Panc1 (cell line): Measurements from ENCODE around the gene NUPR1.

Experiments
- POLR2AphosphoS5 ChIP-seq: IDR thresholded peaks from 2 replicates; pipeline ENCODE4 v1.6.1; 2012; ENCODE audit warnings: mild to moderate bottlenecking, low read depth, low read length, moderate library complexity
- SIN3A ChIP-seq: IDR thresholded peaks from 2 replicates; pipeline ENCODE4 v1.6.1; 2012; ENCODE audit warnings: low read depth, mild to moderate bottlenecking, low read length, moderate library complexity, borderline replicate concordance; ENCODE audit not compliant: insufficient read depth
- TCF7L2 ChIP-seq: IDR thresholded peaks from 2 replicates; pipeline ENCODE4 v1.6.1; 2011; ENCODE audit warnings: mild to moderate bottlenecking, low read depth, low read length, inconsistent platforms
- TF ChIP-seq, protein P1 (sequence below), 2 experiments: IDR thresholded peaks; 2 replicates each; pipeline ENCODE4 v1.6.1; 2011 to 2012; ENCODE audit warnings: low read depth in 2 of 2, control low read depth in 1 of 2, low read length in 1 of 2, mild to moderate bottlenecking in 1 of 2, moderate library complexity in 1 of 2; ENCODE audit not compliant: insufficient read depth in 1 of 2
- TF ChIP-seq, protein P2 (sequence below): fragments of 450-650 bp; IDR thresholded peaks from 2 replicates; pipeline ENCODE4 v1.5.1; 2017; ENCODE audit warnings: mild to moderate bottlenecking

DNA sequence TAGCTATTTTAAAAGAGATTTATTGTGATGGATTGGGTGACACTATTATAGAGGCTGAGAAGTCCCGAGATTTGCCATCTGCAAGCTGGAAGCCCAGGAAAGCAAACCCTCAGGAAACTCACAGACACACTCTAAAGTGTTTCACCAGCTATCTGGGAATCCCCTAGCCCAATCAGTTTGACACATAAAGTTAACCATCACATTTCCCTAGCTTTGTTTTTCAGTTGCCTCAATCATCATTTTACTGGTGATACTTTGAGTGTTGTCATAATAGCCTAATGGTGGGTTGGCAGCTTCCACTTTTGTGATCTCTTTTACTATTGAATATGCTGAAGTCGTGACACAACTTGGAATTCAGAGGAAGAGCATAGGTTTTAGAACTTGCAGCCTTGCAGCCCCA lies 16.8 kb upstream of the NUPR1 start:
- TF ChIP-seq, protein P1, sequence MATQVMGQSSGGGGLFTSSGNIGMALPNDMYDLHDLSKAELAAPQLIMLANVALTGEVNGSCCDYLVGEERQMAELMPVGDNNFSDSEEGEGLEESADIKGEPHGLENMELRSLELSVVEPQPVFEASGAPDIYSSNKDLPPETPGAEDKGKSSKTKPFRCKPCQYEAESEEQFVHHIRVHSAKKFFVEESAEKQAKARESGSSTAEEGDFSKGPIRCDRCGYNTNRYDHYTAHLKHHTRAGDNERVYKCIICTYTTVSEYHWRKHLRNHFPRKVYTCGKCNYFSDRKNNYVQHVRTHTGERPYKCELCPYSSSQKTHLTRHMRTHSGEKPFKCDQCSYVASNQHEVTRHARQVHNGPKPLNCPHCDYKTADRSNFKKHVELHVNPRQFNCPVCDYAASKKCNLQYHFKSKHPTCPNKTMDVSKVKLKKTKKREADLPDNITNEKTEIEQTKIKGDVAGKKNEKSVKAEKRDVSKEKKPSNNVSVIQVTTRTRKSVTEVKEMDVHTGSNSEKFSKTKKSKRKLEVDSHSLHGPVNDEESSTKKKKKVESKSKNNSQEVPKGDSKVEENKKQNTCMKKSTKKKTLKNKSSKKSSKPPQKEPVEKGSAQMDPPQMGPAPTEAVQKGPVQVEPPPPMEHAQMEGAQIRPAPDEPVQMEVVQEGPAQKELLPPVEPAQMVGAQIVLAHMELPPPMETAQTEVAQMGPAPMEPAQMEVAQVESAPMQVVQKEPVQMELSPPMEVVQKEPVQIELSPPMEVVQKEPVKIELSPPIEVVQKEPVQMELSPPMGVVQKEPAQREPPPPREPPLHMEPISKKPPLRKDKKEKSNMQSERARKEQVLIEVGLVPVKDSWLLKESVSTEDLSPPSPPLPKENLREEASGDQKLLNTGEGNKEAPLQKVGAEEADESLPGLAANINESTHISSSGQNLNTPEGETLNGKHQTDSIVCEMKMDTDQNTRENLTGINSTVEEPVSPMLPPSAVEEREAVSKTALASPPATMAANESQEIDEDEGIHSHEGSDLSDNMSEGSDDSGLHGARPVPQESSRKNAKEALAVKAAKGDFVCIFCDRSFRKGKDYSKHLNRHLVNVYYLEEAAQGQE (IDR thresholded peaks at IDR 0.05; ENCODE audit: insufficient read depth in 1 of 2, low read depth in 2 of 2, low read length in 1 of 2), result no peak
- TF ChIP-seq, protein P2, sequence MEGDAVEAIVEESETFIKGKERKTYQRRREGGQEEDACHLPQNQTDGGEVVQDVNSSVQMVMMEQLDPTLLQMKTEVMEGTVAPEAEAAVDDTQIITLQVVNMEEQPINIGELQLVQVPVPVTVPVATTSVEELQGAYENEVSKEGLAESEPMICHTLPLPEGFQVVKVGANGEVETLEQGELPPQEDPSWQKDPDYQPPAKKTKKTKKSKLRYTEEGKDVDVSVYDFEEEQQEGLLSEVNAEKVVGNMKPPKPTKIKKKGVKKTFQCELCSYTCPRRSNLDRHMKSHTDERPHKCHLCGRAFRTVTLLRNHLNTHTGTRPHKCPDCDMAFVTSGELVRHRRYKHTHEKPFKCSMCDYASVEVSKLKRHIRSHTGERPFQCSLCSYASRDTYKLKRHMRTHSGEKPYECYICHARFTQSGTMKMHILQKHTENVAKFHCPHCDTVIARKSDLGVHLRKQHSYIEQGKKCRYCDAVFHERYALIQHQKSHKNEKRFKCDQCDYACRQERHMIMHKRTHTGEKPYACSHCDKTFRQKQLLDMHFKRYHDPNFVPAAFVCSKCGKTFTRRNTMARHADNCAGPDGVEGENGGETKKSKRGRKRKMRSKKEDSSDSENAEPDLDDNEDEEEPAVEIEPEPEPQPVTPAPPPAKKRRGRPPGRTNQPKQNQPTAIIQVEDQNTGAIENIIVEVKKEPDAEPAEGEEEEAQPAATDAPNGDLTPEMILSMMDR, result no peak
- TF ChIP-seq POLR2AphosphoS5 (no peak), SIN3A (no peak), TCF7L2 (no peak)
